Stomach (tissue), 9 donors: ENCODE data around the gene MBOAT2. TPM values are rescaled to one million over a fixed set of nuclear protein-coding genes. Genes with fewer than 3 reads are reported as not detected.
"Not testable (repeated sequence)": the region's sequence is repeated elsewhere in the genome, so short reads cannot be mapped to it uniquely, and the experiment has no call there.

ENCODE experiments used
- DNase-seq, 2 donors: peaks; one replicate each; pipeline versions ENCODE4 v3.0.0 to v3.0.0-alpha.2; 2013 to 2019
- H3K27ac ChIP-seq, 5 donors: fragments of 200-600 bp in 4 of 5; sonication (generic) in 4 of 5; one replicate each; pipeline ENCODE4 v1.5.1; 2013 to 2019; ENCODE audit warnings: mild to moderate bottlenecking in 1 of 5, moderate library complexity in 1 of 5
- H3K27me3 ChIP-seq, 3 donors: fragments of 200-600 bp; sonication (generic); one replicate each; pipeline ENCODE4 v1.5.1; 2017 to 2019; ENCODE audit warnings: mixed run types in 1 of 3
- H3K36me3 ChIP-seq, 4 donors: fragments of 200-600 bp; sonication (generic); 1 replicate in 3 of 4; 2 replicates in 1 of 4; pipeline ENCODE4 v1.5.1; 2016 to 2019
- H3K4me1 ChIP-seq, 4 donors: fragments of 200-600 bp; sonication (generic); one replicate each; pipeline ENCODE4 v1.5.1; 2016 to 2019
- H3K4me3 ChIP-seq, 4 donors: fragments of 200-600 bp; sonication (generic) in 3 of 4; one replicate each; pipeline ENCODE4 v1.5.1; 2016 to 2019; ENCODE audit warnings: mild to moderate bottlenecking in 1 of 4
- H3K9me3 ChIP-seq, 4 donors: fragments of 200-600 bp; sonication (generic); one replicate each; pipeline ENCODE4 v1.5.1; 2016 to 2019
- CTCF ChIP-seq, 7 experiments: fragments of 450-650 bp in 4 of 7; fragments of 200-600 bp in 3 of 7; sonication (generic) in 3 of 7; IDR thresholded peaks; one replicate each; pipeline ENCODE4 v1.5.1; 2016 to 2019; ENCODE audit warnings: antibody characterized with exemption in 7 of 7, control low read depth in 2 of 7, mild to moderate bottlenecking in 1 of 7
- EP300 ChIP-seq: sonication (generic); formaldehyde crosslinking; IDR thresholded peaks from one replicate; pipeline ENCODE4 v1.6.1; 2017; ENCODE audit warnings: antibody characterized with exemption
- POLR2A ChIP-seq, 4 donors: fragments of 450-650 bp; IDR thresholded peaks; one replicate each; pipeline ENCODE4 v1.6.1; 2016; ENCODE audit warnings: antibody characterized with exemption in 4 of 4, control low read depth in 2 of 4, mild to moderate bottlenecking in 1 of 4, moderate library complexity in 1 of 4
- POLR2AphosphoS5 ChIP-seq, 3 donors: sonication (generic); formaldehyde crosslinking; IDR thresholded peaks; one replicate each; pipeline ENCODE4 v1.6.1; 2016; ENCODE audit warnings: antibody characterized with exemption in 3 of 3
- WGBS, 5 donors: extraction: QIAGEN DNeasy Blood & Tissue Kit in 3 of 5; methylation state at CpG; one replicate each; pipeline versions ENCODE4 v1.1.5 to v1.1.7; 2013 to 2018; 5-methylcytosine and 5-hydroxymethylcytosine counted together
- intact Hi-C: fragments of 100-400 bp; cut with DNase I; formaldehyde crosslinking; loops from one replicate; pipeline ENCODE4 v1.15.1; 2023; ENCODE audit warnings: low total_unique reads
- polyA plus RNA-seq, 3 donors: library from polyadenylated mRNA; stranded (reverse); fragments of 200-250 nt; gene quantifications; one replicate each; pipeline ENCODE4 v1.2.3, GENCODE V29; 2013
- total RNA-seq, 5 donors: library from RNA; depleted of rRNA; stranded (reverse); fragments of >200 nt; gene quantifications; one replicate each; pipeline versions ENCODE4 v1.1.0 to v1.2.3, GENCODE V29; 2014 to 2016
- donor health status: healthy with polysubstance abuse.
- donor health status: Bipolar disorder and iron deficiency.
- donor health status: healthy.

Gene MBOAT2
- total and polyA plus RNA-seq, 8 donors: 2.2 to 65.5 (median 12.9) TPM

DNA sequence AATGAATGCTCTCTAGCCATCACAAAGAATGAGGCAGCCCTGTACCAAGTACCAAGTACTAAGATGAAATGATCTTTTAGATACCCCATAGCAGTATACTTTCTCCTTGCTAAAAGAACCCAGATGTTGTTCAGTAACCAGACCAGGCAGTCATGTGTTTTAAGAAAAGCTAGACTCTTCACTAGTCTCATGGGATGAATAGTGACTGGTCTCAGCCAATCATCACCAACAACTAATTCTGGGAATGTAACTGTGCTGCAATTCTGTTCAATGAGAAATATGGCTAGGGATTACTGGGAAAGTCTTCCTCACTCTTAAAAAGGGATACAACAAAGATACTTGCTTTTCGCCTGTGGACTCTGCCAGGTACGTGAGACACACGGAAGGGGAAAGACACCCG lies 29.5 kb downstream of the MBOAT2 start:
- 83 to 97% (median 96%) methylated on average over 4 of the region's 4 CpGs for WGBS, 5 donors
- H3K9me3 ChIP-seq: no peaks in the 10 kb centered on the region
- TF ChIP-seq POLR2AphosphoS5 (IDR thresholded peaks at IDR 0.05) (no peak), EP300 (no peak), POLR2A (IDR thresholded peaks at IDR 0.05) (no peak), CTCF (IDR thresholded peaks at IDR 0.05) (no peak)
- no peaks in the 10 kb centered on the region for H3K36me3 ChIP-seq
- no peak overlapping the region for H3K27ac ChIP-seq
- DNase-seq: no peak
- peaks cover 0 to 10% (median 3%) of the 10 kb centered on the region in 4 donors for H3K4me1 ChIP-seq
- no peaks in the 10 kb centered on the region for H3K27me3 ChIP-seq
- no peak overlapping the region for H3K4me3 ChIP-seq
- intact Hi-C loops: no loop called here

- H3K4me1 ChIP-seq, H3K4me3 ChIP-seq, H3K9me3 ChIP-seq, H3K36me3 ChIP-seq, DNase-seq, H3K27me3 ChIP-seq, H3K27ac ChIP-seq, intact Hi-C loops: not testable (repeated sequence)
- 84 to 100% (median 98%) methylated on average over 1 to 3 of the region's 3 CpGs for WGBS, 5 donors
These were observed 30.5 kb downstream of the MBOAT2 start for GRCh38 chr2:8973017-8973416.

DNA sequence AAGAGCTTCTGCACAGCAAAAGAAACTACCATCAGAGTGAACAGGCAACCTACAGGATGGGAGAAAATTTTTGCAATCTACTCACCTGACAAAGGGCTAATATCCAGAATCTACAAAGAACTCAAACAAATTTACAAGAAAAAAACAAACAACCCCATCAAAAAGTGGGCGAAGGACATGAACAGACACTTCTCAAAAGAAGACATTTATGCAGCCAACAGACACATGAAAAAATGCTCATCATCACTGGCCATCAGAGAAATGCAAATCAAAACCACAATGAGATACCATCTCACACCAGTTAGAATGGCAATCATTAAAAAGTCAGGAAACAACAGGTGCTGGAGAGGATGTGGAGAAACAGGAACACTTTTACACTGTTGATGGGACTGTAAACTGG lies 30.9 kb downstream of the MBOAT2 start:
- intact Hi-C loops, DNase-seq, H3K4me3 ChIP-seq, H3K36me3 ChIP-seq, H3K9me3 ChIP-seq, H3K27me3 ChIP-seq, H3K4me1 ChIP-seq, H3K27ac ChIP-seq: not testable (repeated sequence)
- WGBS, 5 donors: no CpG with 5 or more reads among the region's 1 CpG

DNA sequence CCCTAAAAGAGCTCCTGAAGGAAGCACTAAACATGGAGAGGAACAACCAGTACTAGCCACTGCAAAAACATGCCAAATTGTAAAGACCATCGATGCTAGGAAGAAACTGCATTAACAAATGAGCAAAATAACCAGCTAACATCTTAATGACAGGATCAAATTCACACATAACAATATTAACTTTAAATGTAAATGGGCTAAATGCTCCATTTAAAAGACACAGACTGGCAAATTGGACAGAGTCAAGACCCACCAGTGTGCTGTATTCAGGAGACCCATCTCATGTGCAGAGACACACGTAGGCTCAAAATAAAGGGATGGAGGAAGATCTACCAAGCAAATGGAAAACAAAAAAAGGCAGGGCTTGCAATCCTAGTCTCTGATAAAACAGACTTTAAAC lies 34.1 kb downstream of the MBOAT2 start:
- H3K9me3 ChIP-seq, H3K27me3 ChIP-seq, intact Hi-C loops, H3K4me3 ChIP-seq, H3K27ac ChIP-seq, H3K36me3 ChIP-seq, DNase-seq, H3K4me1 ChIP-seq: not testable (repeated sequence)
- 85 to 98% (median 98%) methylated on average over 2 of the region's 2 CpGs for WGBS, 5 donors

DNA sequence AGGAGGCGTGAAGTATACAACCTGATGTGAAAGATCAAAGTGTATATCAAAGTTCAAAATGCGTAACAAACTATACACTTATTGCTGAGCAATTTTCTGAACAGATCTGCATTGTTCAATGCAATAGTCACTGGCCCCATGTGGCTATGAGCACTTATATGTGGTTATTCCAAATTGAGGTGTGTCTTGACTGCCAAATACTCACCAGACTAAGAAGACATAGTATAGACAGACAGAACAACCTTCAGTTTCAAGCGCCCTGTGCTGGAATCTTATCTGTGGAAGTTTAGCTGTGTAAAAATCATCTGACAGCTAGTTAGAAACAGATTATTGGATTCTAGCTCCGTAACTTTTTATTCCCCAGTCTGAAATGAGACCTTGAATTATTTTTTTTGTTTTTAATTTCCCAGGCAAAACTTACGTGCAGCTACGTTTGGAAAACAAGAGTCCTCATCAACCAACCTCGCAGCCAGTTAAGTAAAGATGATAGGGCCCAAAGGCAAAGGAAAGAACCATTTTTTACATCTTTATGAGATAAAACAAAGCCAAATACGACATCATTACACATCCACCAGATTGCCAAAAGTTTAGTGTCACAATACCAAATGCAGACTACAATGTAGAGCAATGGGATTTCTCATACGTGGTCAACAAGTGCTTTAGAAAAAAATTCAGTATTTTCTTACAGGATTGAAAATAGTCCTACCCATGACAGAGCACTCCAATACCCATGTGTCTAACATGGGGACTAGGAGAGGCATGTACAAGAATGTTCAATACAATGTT lies 37.2 kb downstream of the MBOAT2 start:
- intact Hi-C loops: no loop called here
- Histone ChIP-seq H3K27ac (no peak overlapping the region), H3K4me1 (no peaks in the 10 kb centered on the region), H3K4me3 (no peak overlapping the region), H3K27me3 (no peaks in the 10 kb centered on the region), H3K36me3 (no peaks in the 10 kb centered on the region), H3K9me3 (no peaks in the 10 kb centered on the region)
- no peak for TF ChIP-seq CTCF (IDR thresholded peaks at IDR 0.05)
- TF ChIP-seq POLR2AphosphoS5 (IDR thresholded peaks at IDR 0.05): no peak
- no peak for TF ChIP-seq EP300
- TF ChIP-seq POLR2A (IDR thresholded peaks at IDR 0.05): no peak
- 82 to 91% (median 89%) methylated on average over 9 of the region's 9 CpGs for WGBS, 5 donors
- no peak for DNase-seq

DNA sequence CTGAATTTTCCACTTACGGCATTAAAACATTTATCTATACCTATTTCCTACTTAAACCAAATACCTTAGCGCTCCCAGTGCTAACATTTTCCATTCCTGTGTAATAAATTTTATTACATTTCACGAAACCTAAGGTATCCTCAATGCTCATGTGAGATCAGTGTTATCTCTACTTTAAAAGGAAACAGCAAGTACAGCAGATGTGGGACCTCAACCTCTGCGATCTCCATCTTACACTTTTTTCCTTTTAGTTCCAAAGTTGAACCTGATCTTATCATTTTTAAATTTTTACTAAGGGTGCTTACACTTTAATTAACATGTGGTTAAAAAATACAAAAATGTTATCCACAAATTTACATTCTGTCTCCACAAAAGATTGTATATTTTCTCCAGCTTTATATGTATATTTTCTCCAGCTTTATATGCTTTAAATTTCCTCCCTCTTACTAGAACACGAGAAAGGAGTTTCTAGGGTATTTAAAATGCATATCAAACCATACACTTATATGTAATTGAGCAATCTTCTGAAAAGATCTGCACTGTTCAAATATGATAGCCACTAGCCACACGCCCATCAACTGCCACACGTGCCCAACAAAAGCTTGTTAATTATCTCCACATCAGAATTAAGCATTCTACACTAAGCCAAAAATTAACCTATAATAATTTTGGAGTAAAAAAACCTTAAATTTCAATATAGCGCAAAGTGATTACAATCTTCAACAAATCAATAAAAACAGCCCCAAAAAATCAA lies 38.1 kb downstream of the MBOAT2 start:
- Histone ChIP-seq H3K27ac (no peak overlapping the region), H3K4me3 (no peak overlapping the region), H3K4me1 (no peaks in the 10 kb centered on the region), H3K27me3 (no peaks in the 10 kb centered on the region), H3K9me3 (no peaks in the 10 kb centered on the region), H3K36me3 (no peaks in the 10 kb centered on the region)
- 74 to 82% (median 79%) methylated on average over 8 of the region's 8 CpGs for WGBS, 5 donors
- intact Hi-C loops: no loop called here
- no peak for TF ChIP-seq POLR2A (IDR thresholded peaks at IDR 0.05)
- TF ChIP-seq EP300: no peak
- TF ChIP-seq POLR2AphosphoS5 (IDR thresholded peaks at IDR 0.05): no peak
- no peak for TF ChIP-seq CTCF (IDR thresholded peaks at IDR 0.05)
- DNase-seq: no peak
